Stimulated activated CD4-positive, alpha-beta T cell treated with anti-CD3 and anti-CD28 coated beads, TNF-alpha, amount 100 ng/mL, for 24 hours (primary cell): Measurements from ENCODE around the gene KLHDC10.
"Not testable (repeated sequence)": the region's sequence is repeated elsewhere in the genome, so short reads cannot be mapped to it uniquely, and the experiment has no call there.

Source experiments
- DNase-seq, 3 experiments: peaks; one replicate each; pipeline ENCODE4 v3.0.0-alpha.2; 2020; ENCODE audit warnings: low read depth in 3 of 3

KLHDC10 gene

DNA sequence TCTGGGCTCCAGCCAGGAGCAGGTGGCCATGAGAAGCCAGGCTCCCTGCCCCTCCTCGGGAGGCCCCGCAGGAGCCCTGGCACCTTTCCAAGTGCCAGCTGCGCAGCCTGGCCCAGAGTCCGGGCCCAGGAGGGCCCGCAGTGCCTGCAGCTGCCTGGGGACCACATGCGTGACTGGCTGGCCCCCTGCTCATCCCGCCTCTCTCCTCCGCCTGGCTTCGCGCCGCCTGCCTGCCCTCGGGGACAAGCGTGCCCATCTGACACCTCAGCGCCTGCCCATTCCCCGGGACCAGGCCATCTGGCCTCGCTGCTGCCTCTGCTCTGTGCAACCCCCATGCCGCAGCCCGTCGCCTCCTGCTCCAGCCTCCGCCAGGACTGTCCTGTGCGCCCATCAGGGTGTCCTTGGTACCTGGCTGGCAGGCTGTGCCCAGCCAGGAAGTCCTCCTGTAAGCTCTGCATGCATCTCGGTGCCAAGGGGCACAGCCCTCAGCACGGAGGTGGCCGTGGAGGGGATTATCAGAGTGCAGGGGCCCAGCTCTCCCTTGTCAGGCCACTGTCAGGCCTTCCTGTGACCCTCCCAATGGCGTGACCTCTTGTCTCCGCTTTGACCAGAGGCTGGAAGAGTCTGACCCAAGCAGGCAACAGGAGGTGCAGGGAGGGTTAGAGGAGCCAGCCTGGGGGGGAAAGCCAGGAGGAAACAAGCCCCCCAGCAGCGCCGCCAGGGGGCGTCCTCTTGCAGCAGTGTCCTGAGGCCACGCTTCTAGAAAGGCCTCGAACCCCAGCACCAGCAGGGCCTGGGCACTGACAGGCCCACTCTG is 84.4 kb downstream of the KLHDC10 start:
- no peak for DNase-seq

DNA sequence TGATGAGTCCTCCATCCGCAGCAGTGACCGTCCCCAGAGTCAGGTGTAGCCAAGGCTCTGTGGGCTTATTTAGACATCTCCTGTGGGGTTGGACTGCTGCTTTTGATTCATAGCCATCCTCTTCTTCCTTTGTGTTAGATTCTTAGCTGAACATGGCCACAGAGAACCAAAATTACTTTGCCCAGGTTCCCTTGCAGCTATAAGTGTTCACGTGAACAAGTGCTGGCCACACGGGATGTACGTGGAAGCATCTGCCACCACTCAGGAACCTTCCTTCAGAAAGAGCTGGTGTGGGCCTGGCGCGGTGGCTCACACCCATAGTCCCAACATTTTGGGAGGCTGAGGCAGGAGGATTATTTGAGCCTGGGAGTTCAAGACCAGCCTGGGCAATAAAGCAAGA is 85.8 kb downstream of the KLHDC10 start:
- DNase-seq = no peak

DNA sequence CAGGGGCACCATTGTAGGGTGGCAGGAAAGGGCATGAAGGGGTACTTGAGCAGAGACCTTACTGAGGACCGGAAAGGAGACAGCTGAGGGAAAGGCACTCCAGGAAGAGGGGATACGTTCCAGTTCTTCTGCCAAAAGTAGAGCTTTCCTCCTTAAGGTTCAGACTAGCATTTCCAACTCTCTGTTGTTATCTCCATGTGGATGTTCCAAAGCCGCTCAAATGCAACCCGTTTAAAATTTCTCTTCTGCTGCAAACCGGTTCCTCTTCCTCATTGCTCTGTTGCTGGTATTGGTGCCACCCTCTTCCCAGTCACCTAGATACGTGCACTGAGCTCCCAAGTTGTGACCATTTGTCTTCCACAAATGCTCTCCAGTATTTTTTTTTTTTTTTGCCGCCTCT is 87.4 kb downstream of the KLHDC10 start:
- no peak for DNase-seq

DNA sequence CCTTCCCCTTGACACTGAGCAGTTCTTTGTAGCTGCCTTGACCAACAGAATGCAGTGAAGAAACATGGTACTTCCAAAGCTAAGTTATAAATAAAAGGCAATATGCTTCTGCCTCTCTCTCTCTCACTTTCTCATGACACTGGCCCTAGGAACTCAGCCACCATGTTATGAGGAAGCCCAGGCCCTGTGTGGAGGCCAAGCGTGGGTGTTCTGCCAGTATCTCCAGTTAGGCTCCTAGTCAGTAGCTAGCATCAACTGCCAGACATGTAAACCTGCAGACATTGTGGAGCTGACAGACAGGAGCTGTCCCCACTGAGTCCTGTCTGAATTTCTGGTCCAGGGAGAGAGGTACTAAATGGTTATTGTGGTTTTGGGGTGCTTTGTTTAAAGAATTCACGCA is 89.7 kb downstream of the KLHDC10 start:
- no peak for DNase-seq

DNA sequence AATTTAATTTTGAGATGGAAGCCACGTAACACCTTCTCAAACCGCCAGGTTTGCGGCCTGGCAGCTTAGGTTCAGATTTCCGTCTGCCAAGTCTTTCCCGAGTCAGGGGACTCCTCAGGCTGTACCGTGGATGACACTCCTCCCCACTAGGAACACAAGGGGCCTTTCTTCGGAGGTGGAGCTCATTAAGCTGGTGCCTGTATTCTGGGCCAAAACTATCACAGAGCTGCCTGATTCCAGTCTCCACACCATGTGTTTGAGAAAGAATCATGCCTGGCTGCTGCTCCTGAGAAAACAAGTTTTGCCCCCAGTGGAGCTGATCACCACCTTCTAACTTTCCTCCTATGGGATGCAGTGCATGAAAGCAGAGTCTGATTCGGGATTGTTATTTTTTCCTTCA is 90.1 kb downstream of the KLHDC10 start:
- no peak for DNase-seq

DNA sequence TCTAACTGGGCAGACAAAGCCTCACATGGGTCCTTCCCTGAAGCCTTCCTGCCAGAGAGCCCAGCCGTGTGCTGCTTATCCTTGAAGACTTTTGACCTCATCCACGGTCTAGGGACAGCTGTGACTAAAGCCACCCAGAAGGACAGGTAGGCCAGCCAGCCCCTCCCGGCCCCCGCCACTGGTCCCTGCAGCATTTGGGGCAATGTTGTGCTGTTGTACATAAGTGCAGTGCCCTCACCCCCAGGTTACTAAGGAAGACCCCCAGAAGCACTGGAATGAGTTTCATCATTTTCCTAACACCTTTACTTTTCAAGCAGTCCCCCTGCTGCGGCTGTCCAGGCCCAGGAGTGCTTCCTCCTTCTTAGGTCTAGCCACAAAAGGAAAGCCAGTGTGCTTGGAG is 91.9 kb downstream of the KLHDC10 start:
- DNase-seq = no peak

DNA sequence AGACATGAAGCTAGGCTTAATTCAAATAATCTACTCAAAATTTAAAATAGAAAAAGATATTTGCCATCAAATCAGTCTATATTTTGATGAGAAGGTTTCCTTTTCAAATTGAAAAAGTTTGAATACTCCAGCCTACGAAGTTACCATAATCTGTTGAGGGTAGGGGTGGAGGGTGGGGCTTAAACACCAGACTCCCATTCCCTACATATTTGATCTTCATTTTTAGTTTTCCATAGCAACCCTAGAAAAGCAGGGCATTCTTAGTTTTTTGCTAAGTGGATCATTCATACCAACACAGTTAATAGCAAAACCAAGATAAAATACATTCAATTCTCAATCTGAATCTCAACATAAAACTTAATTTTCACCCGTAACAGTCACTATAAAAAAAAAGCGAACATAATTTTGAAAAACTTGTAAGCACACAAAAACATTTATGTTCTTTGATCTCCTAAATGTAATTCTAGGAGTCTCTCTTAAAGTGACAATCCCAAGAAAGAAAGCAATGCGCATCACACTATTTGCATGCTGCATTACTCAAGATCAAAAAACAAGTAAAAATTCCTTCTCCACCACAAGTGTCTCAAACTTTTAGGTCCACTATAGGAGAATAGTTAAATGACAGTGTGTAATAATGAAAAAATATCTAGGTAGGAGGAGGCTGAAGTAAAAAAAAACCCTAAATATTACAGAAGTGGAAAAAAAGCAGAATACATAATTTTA is 104.1 kb downstream of the KLHDC10 start:
- DNase-seq = no peak

DNA sequence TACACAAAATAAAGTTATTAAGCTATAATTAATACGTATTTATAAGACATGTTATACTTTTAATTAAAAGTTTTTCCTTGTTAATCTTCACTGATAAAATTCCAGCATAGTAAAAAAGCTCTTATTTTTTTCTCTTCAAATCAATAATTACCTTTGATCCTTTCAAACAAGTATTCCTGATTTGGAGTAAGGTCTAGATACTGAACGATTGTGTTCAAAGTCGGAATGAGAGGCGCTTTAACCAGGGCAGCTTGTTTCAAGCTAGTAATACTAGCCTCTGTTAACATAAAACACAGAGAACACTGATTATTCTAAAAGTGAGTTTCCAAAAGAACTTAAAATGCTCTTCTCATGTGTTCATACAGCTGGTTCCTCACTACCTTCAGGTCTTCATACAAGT is 107.9 kb downstream of the KLHDC10 start:
- DNase-seq = no peak

DNA sequence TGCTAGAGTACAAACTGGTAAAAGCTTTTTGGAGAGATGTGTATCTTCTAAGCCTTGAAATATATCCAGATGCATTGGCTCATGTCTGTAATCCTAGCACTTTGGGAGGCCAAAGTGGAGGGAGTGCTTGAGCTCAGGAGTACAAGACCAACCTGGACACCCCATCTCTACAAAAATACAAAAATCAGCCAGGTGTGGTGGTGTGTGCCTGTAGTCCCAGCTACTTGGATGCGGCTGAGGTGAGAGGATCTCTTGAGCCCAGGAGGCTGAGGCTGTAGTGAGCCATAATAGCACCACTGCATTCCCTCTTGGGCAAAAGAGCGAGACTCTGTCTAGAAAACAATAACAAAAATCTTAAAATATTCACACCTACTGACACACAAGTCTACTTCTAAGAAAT is 109.3 kb downstream of the KLHDC10 start:
- DNase-seq = no peak

DNA sequence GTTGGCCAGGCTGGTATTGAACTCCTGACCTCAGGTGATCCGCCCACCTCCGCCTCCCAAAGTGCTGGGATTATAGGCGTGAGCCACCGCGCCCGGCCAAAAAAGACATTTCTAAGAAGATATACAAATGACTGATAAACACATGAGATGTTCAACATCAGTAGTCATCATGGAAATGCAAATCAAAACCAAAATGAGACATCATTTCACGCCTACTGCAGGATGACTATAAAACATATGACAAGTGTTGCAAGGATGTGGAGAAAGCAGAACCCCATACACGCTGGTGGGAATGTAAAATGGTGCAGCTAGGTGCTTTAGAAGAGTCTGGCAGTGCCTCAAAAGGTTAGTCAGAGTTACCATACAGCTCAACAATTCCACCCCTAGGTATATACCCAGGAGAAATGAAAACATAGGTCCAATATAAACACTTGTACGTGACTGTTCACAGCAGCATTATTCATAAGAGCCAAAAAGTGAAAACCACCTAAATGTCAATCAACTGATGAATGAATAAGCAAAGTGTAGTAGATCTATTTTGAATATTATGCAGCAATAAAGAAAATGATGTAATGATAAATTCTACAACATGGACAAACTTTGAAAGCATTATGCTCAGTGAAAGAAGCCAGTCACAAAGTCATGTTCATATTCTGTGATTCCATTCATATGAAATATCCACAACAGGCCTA is 110.4 kb downstream of the KLHDC10 start:
- DNase-seq = peak; percentile 14 to 49 (median 25)

DNA sequence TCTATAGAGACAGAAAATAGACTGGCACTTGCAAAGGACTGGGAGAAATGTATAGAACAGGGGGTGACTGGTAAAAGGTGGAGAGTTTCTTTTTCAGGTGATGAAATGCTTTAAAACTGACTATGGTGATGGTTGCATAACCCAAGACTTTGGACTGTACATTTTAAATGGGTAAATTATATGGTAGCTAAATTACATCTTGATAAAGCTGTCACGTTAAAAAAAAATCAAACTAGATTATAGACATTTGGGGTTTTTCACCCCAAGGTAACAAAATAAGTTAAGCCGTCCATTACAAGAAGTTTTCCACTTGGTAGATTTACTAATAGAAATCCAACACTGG is 110.9 kb downstream of the KLHDC10 start:
- no peak for DNase-seq

DNA sequence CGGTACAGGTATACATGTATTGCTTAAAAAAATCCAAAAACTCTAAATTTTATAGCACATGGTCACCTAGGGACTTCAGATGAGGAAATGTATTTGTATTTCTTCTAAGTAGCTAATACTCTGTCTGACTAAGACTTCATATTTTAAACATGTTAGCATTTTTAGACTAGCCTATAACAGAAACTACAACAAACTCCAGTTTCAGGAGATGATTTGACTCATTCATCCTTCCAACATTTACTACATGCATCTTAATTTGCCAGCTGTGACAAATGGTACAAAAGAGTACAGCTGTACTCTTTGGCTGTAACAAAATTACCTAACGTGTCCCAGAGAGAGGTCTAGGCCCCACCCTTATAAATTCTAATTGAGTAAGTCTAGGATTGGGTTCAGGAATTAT is 112.7 kb downstream of the KLHDC10 start:
- no peak for DNase-seq

DNA sequence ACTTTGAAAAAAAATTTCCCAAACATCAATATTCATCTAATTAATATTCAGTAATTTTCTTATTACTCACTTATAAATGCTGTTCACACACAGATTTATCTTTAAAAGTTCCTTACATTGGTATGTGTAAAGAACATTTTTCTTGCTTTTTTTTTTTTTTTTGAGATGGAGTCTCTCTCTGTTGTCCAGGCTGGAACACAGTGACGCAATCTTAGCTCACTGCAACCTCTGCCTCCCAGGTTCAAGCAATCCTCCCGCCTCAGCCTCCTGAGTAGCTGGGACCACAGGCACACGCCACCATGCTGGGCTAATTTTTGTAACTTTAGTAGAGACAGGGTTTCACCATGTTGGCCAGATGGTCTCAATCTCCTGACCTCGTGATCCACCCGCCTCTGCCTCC is 114.0 kb downstream of the KLHDC10 start:
- DNase-seq = not testable (repeated sequence)
